Astrocyte (in vitro differentiated cells and primary cell): ENCODE data around the gene C1S.

Source experiments
- CTCF ChIP-seq: IDR thresholded peaks from 2 replicates; pipeline ENCODE4 v1.5.1; 2011; ENCODE audit warnings: low read depth, mild to moderate bottlenecking, inconsistent platforms, low read length, moderate library complexity; ENCODE audit not compliant: insufficient read depth
- EZH2 ChIP-seq: IDR thresholded peaks from 2 replicates; pipeline ENCODE4 v1.6.1; 2012; ENCODE audit warnings: mild to moderate bottlenecking, low read length, inconsistent platforms; ENCODE audit not compliant: insufficient read depth

- no peak for TF ChIP-seq CTCF
- TF ChIP-seq EZH2 = no peak
Observed at GRCh38 chr12:7012024-7012607, 48.4 kb upstream of the C1S start.
